CD14-positive monocyte (primary cell): ENCODE results near the gene EEF1G. TPM values are rescaled to one million over a fixed set of nuclear protein-coding genes. Genes with fewer than 3 reads are reported as not detected.
"Not testable (repeated sequence)": the region's sequence is repeated elsewhere in the genome, so short reads cannot be mapped to it uniquely, and the experiment has no call there.

Experiments used
- DNase-seq, 3 donors: peaks; one replicate each; pipeline ENCODE4 v3.0.0-alpha.2; 2011 to 2022
- H2AFZ ChIP-seq: 2 replicates; pipeline ENCODE4 v1.6.0; 2012; ENCODE audit warnings: mild to moderate bottlenecking, low read depth, low read length, inconsistent platforms; ENCODE audit not compliant: insufficient read depth, poor library complexity, severe bottlenecking
- H3K27ac ChIP-seq, 2 donors: 1 replicate in 1 of 2; 2 replicates in 1 of 2; pipeline ENCODE4 v1.5.1; 2012 to 2013; ENCODE audit warnings: low read length in 2 of 2, control low read depth in 1 of 2, inconsistent platforms in 1 of 2, low read depth in 1 of 2, mild to moderate bottlenecking in 1 of 2
- H3K27me3 ChIP-seq, 2 donors: one replicate each; pipeline versions ENCODE4 v1.6.0 to v1.6.1; 2011 to 2013; ENCODE audit warnings: low read length in 2 of 2; ENCODE audit not compliant: control insufficient read depth in 2 of 2, insufficient read depth in 2 of 2
- H3K36me3 ChIP-seq, 2 donors: replicated peaks in 1 of 2; 1 replicate in 1 of 2; 2 replicates in 1 of 2; pipeline versions ENCODE4 v1.5.1 to v1.6.1; 2012 to 2013; ENCODE audit warnings: low read length in 2 of 2, control low read depth in 1 of 2, inconsistent platforms in 1 of 2, mild to moderate bottlenecking in 1 of 2; ENCODE audit not compliant: insufficient read depth in 2 of 2, control insufficient read depth in 1 of 2
- H3K4me1 ChIP-seq, 2 donors: 1 replicate in 1 of 2; 2 replicates in 1 of 2; pipeline versions ENCODE4 v1.5.1 to v1.6.1; 2012 to 2013; ENCODE audit warnings: low read length in 2 of 2, control low read depth in 1 of 2, inconsistent platforms in 1 of 2, mild to moderate bottlenecking in 1 of 2, moderate library complexity in 1 of 2; ENCODE audit not compliant: insufficient read depth in 2 of 2, control insufficient read depth in 1 of 2
- H3K4me2 ChIP-seq: replicated peaks from 2 replicates; pipeline ENCODE3; 2012; ENCODE audit warnings: low read length, moderate library complexity, mild to moderate bottlenecking; ENCODE audit not compliant: poor library complexity, severe bottlenecking; ENCODE audit errors: extremely low read depth
- H3K4me3 ChIP-seq, 3 experiments: fragments of 200-600 bp in 1 of 3; sonication (generic) in 1 of 3; replicated peaks in 1 of 3; 1 replicate in 2 of 3; 2 replicates in 1 of 3; pipeline ENCODE4 v1.5.1; 2011 to 2013; ENCODE audit warnings: low read length in 3 of 3, mild to moderate bottlenecking in 3 of 3, control low read depth in 2 of 3, low read depth in 2 of 3, inconsistent platforms in 1 of 3, moderate library complexity in 1 of 3
- H3K79me2 ChIP-seq: 2 replicates; pipeline ENCODE4 v1.6.0; 2012; ENCODE audit warnings: mild to moderate bottlenecking, control low read depth, inconsistent platforms, low read length, moderate library complexity; ENCODE audit not compliant: insufficient read depth
- H3K9ac ChIP-seq: 2 replicates; pipeline ENCODE4 v1.6.0; 2017; ENCODE audit warnings: low read length, mild to moderate bottlenecking; ENCODE audit not compliant: insufficient read depth, poor library complexity, severe bottlenecking
- H3K9me3 ChIP-seq, 2 donors: replicated peaks in 1 of 2; 1 replicate in 1 of 2; 2 replicates in 1 of 2; pipeline versions ENCODE4 v1.5.1 to v1.6.1; 2012 to 2013; ENCODE audit warnings: low read length in 2 of 2, control low read depth in 1 of 2; ENCODE audit not compliant: control insufficient read depth in 1 of 2, insufficient read depth in 1 of 2
- H4K20me1 ChIP-seq: 2 replicates; pipeline ENCODE4 v1.6.0; 2012; ENCODE audit warnings: mild to moderate bottlenecking, low read length, control low read depth, moderate library complexity; ENCODE audit not compliant: insufficient read depth
- H3K27ac Mint-ChIP-seq, 7 donors: one replicate each; pipeline ENCODE4 v1.8.0; 2020; ENCODE audit warnings: mild to moderate bottlenecking in 7 of 7, mixed read lengths in 7 of 7, moderate library complexity in 6 of 7, inconsistent platforms in 2 of 7
- H3K27me3 Mint-ChIP-seq, 3 donors: one replicate each; pipeline ENCODE4 v1.8.0; 2021 to 2022; ENCODE audit warnings: low read depth in 3 of 3, mild to moderate bottlenecking in 3 of 3, mixed read lengths in 3 of 3, moderate library complexity in 3 of 3, inconsistent platforms in 1 of 3
- H3K36me3 Mint-ChIP-seq, 2 donors: one replicate each; pipeline ENCODE4 v1.8.0; 2020; ENCODE audit warnings: mixed read lengths in 2 of 2, inconsistent platforms in 1 of 2, mild to moderate bottlenecking in 1 of 2
- H3K4me1 Mint-ChIP-seq: one replicate; pipeline ENCODE4 v1.8.0; 2020; ENCODE audit warnings: mild to moderate bottlenecking, mixed read lengths
- H3K4me3 Mint-ChIP-seq, 2 donors: one replicate each; pipeline ENCODE4 v1.8.0; 2020; ENCODE audit warnings: mild to moderate bottlenecking in 2 of 2, mixed read lengths in 2 of 2, moderate library complexity in 1 of 2
- H3K9me3 Mint-ChIP-seq, 7 donors: one replicate each; pipeline ENCODE4 v1.8.0; 2020 to 2022; ENCODE audit warnings: mixed read lengths in 7 of 7, mild to moderate bottlenecking in 6 of 7, moderate library complexity in 6 of 7, inconsistent platforms in 2 of 7
- CTCF ChIP-seq: fragments of 200-600 bp; IDR thresholded peaks from one replicate; pipeline ENCODE4 v1.8.0; 2022; ENCODE audit warnings: antibody characterized with exemption, mild to moderate bottlenecking
- WGBS: methylation state at CpG from one replicate; pipeline ENCODE4 v1.1.5; 2013; ENCODE audit warnings: missing lambda C conversion rate; ENCODE audit not compliant: insufficient coverage; 5-methylcytosine and 5-hydroxymethylcytosine counted together
- intact Hi-C, 2 donors: fragments of 100-400 bp; cut with micrococcal nuclease; formaldehyde crosslinking; loops; one replicate each; pipeline versions ENCODE4 v1.15.0 to v1.15.1; 2023
- polyA plus RNA-seq, 3 donors: library from polyadenylated mRNA; depleted of rRNA in 1 of 3; unstranded in 2 of 3; stranded (reverse) in 1 of 3; fragments of 300-500 nt in 2 of 3; fragments of >200 nt in 1 of 3; fragmentation: Illumina TruSeq in 2 of 3; gene quantifications; 1 replicate in 2 of 3; 2 replicates in 1 of 3; pipeline ENCODE4 v1.2.3, GENCODE V29; 2012 to 2021

EEF1G gene
- polyA plus RNA-seq, 3 donors: 490 to 603 (median 491) TPM

GRCh38 chr11:62581735-62582134 lies 8.0 kb upstream of the EEF1G start:
- intact Hi-C loops, H3K9ac ChIP-seq, H3K9me3 Mint-ChIP-seq, H3K79me2 ChIP-seq, H3K27me3 ChIP-seq, H4K20me1 ChIP-seq, H2AFZ ChIP-seq, H3K4me3 ChIP-seq, H3K4me1 Mint-ChIP-seq, H3K4me1 ChIP-seq, H3K27me3 Mint-ChIP-seq, H3K27ac Mint-ChIP-seq, H3K4me3 Mint-ChIP-seq, H3K9me3 ChIP-seq, DNase-seq, H3K27ac ChIP-seq, H3K4me2 ChIP-seq: not testable (repeated sequence)
- WGBS: 100% methylated on average over 3 of the region's 4 CpGs
- peaks cover 42 to 72% of the 10 kb centered on the region in 2 donors for H3K36me3 Mint-ChIP-seq
- peaks cover 48 to 70% of the 10 kb centered on the region in 2 donors for H3K36me3 ChIP-seq

GRCh38 chr11:62580959-62581715 lies 7.4 kb upstream of the EEF1G start:
- H3K4me3 Mint-ChIP-seq: no peak overlapping the region
- H4K20me1 ChIP-seq: no peaks in the 10 kb centered on the region
- H3K4me1 ChIP-seq: no peaks in the 10 kb centered on the region
- TF ChIP-seq CTCF: no peak
- H3K36me3 Mint-ChIP-seq: peaks cover 45 to 74% of the 10 kb centered on the region in 2 donors
- no peak overlapping the region for H2AFZ ChIP-seq
- H3K4me1 Mint-ChIP-seq: peaks cover 3% of the 10 kb centered on the region
- peaks cover 51 to 71% of the 10 kb centered on the region in 2 donors for H3K36me3 ChIP-seq
- intact Hi-C loops: no loop called here
- H3K4me3 ChIP-seq: no peak overlapping the region
- H3K27ac Mint-ChIP-seq: peak overlapping the region in 1 of 7 donors; percentile 3
- no peaks in the 10 kb centered on the region for H3K9me3 ChIP-seq
- no peak overlapping the region for H3K27ac ChIP-seq
- DNase-seq: no peak
- no peaks in the 10 kb centered on the region for H3K27me3 Mint-ChIP-seq
- no peaks in the 10 kb centered on the region for H3K27me3 ChIP-seq
- peaks cover 6% of the 10 kb centered on the region for H3K79me2 ChIP-seq
- no peak overlapping the region for H3K4me2 ChIP-seq
- WGBS: 98% methylated on average over 14 of the region's 18 CpGs
- no peak overlapping the region for H3K9ac ChIP-seq
- no peaks in the 10 kb centered on the region for H3K9me3 Mint-ChIP-seq
